PC-3 (cell line): ENCODE results near the gene MINDY3.

ENCODE experiments used
- CTCF ChIP-seq: fragments of 300-600 bp; sonication (generic); conservative IDR thresholded peaks from 2 replicates; pipeline ENCODE4 v1.5.1; 2017; ENCODE audit warnings: antibody characterized with exemption, low read depth, mild to moderate bottlenecking, low read length
- EZH2phosphoT487 ChIP-seq: fragments of 300-600 bp; sonication (generic); IDR thresholded peaks from 2 replicates; pipeline ENCODE4 v1.6.1; 2018; ENCODE audit warnings: mild to moderate bottlenecking, antibody characterized with exemption, low read length, borderline replicate concordance

- no peak for TF ChIP-seq EZH2phosphoT487
- no peak for TF ChIP-seq CTCF
Observed at GRCh38 chr10:15901889-15902288, 41.6 kb upstream of the MINDY3 start.
